ENCODE measurements around the gene S100A9. TPM values are rescaled to one million over a fixed set of nuclear protein-coding genes. Genes with fewer than 3 reads are reported as not detected.
A peak's percentile ranks its signal among the peaks of the same experiment; 100 is the strongest.
"Not testable (repeated sequence)": the region's sequence is repeated elsewhere in the genome, so short reads cannot be mapped to it uniquely, and the experiment has no call there.

The S100A9 gene
- total RNA-seq, 1 experiment from 2014 or later = not detected

GRCh38 chr1:153395776-153396175 is 38.1 kb downstream of the S100A9 start:
- DNase-seq (ENCODE audit: low read depth) = no peak
- in situ Hi-C loops (cut with HindIII; ENCODE audit: low pct_unique_long_range_greater_than_20kb, low sequenced_read_pairs) = no loop called here

- in situ Hi-C loops (cut with HindIII; ENCODE audit: low pct_unique_long_range_greater_than_20kb, low sequenced_read_pairs) = no loop called here
- DNase-seq (ENCODE audit: low read depth) = no peak
Observed at GRCh38 chr1:153396461-153396860, 38.8 kb downstream of the S100A9 start.

- no peak for DNase-seq (ENCODE audit: low read depth)
- in situ Hi-C loops (cut with HindIII; ENCODE audit: low pct_unique_long_range_greater_than_20kb, low sequenced_read_pairs) = no loop called here
Observed at GRCh38 chr1:153397051-153397923, 39.6 kb downstream of the S100A9 start.

DNA sequence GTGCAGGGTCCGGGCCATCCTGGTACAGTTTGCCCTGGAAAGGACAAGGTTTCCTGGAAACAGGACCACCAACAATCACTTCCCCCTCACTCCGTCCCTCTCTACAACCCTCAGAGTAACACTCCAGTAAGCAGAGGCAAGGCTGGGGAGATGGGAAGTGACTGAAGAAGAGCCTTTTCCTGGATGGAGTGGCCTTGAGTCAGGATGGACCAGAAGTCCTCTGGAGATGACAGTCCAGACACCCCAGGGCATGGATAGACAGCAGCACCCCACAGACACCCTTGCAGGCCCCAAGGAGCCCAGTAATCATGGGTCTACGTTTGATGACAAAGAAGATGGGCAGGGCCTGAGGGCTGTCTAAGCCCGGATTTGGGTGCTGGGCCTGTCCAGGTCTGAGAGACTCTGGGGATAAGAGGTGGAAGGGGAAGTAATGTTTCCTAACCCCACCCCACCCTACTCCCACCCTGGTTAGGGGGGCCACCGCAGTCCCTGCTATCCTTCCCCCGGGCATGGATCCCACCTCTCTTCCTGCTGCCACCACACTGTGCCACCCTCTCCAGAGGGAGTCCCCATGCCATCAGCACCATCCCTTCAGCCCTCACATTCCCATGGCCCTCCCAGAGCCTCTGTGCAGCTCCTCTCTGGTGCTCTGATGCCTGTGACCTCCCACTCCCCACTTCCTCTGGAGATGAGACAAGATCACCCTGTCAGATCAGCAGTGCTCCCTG is 40.4 kb downstream of the S100A9 start:
- in situ Hi-C loops (cut with HindIII; ENCODE audit: low pct_unique_long_range_greater_than_20kb, low sequenced_read_pairs) = no loop called here
- DNase-seq (ENCODE audit: low read depth) = no peak

- in situ Hi-C loops (cut with HindIII; ENCODE audit: low pct_unique_long_range_greater_than_20kb, low sequenced_read_pairs) = no loop called here
- no peak for DNase-seq (ENCODE audit: low read depth)
Observed at GRCh38 chr1:153399401-153400055, 41.9 kb downstream of the S100A9 start.

- in situ Hi-C loops (cut with HindIII; ENCODE audit: low pct_unique_long_range_greater_than_20kb, low sequenced_read_pairs) = no loop called here
- no peak for DNase-seq (ENCODE audit: low read depth)
Observed at GRCh38 chr1:153400244-153400643, 42.6 kb downstream of the S100A9 start.

- in situ Hi-C loops (cut with HindIII; ENCODE audit: low pct_unique_long_range_greater_than_20kb, low sequenced_read_pairs) = no loop called here
- DNase-seq (ENCODE audit: low read depth) = no peak
Observed at GRCh38 chr1:153401461-153401860, 43.8 kb downstream of the S100A9 start.

DNA sequence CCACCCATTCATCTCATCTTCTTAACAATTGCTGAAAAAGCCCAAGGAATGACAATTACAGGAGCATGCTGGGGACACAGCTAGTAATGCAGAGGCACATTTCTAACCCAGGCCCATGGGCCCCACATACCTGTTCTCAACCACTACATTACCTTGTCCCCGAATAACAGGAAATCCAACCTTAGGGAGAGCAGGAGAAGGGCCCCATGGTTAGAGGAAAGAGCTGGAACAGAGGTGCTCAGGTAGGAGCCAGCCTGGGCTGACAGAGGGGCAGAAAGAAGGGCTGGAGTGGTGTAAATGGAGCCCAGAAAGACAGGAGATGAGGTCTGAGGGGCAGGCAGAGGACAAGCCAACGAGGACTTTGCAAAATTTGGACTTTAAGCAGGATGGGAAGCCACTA is 44.6 kb downstream of the S100A9 start:
- in situ Hi-C loops (cut with HindIII; ENCODE audit: low pct_unique_long_range_greater_than_20kb, low sequenced_read_pairs) = no loop called here
- DNase-seq (ENCODE audit: low read depth) = no peak

- DNase-seq (ENCODE audit: low read depth) = no peak
- in situ Hi-C loops (cut with HindIII; ENCODE audit: low pct_unique_long_range_greater_than_20kb, low sequenced_read_pairs) = no loop called here
Observed at GRCh38 chr1:153403421-153404085, 45.9 kb downstream of the S100A9 start.

DNA sequence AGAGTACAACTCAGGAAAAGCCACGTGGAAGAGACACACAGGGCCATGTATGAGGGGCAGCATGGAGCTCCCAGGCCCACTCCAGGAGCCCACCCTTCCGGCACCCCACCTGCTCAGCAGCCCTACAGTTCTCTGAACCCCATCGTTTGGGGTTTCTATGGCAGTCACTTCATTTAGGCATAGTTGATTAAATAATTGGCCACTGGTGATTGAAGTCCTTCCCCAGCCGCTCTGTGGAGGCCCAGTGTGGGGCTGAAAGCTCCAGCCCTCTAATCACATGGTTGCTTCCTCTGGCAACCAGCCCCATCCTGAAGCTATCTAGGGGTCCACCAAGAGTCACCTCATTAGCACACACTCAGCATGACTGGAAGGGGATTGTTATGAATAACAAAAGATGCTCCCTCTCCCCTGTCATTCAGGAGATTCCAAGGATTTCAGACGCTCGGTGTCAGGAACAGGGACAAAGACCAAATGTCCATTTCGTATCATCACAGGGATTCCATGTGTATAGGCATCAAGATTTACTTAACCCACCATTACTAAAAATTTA is 46.5 kb downstream of the S100A9 start:
- no peak for DNase-seq (ENCODE audit: low read depth)
- in situ Hi-C loops (cut with HindIII; ENCODE audit: low pct_unique_long_range_greater_than_20kb, low sequenced_read_pairs) = no loop called here

- DNase-seq (ENCODE audit: low read depth) = peak; percentile 10
- in situ Hi-C loops (cut with HindIII; ENCODE audit: low pct_unique_long_range_greater_than_20kb, low sequenced_read_pairs) = no loop called here
Observed at GRCh38 chr1:153404768-153405167, 47.1 kb downstream of the S100A9 start.

DNA sequence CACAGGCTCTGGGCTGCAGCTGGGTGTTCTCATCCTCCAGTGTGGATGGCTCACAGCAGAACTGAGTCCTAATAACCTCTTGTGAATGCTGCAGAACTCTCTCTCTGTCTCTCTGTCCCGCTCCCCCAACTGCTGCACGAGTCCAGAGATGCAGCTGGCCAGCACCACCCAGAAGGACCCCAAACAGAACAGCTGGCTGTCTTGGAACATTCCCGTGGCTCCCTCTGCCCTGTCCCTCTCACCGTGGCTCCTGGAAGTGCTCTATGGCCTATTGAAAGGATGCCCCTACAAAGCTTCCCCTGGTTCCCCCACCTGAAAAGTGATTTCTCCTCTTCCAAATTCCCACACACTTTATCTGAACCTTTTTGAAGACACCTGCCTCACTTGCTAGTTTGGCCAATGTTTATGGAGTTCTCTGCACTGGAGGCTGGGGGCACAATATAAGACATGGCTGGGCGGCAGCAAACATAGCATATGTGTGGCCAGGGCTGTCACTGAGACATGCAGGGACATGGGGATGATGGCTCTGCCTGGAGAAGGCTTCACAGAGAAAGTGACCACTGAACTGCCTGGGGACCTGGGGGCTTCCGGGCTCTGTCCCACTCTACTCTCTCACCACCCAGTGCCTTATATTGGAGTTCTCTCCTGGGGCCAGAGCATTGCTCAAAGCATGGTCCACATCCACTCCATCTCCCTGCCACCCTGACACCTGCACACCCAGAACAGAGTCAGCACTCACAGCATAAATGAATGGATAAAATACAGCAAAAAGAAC is 48.4 kb downstream of the S100A9 start:
- in situ Hi-C loops (cut with HindIII; ENCODE audit: low pct_unique_long_range_greater_than_20kb, low sequenced_read_pairs); DNase-seq (ENCODE audit: low read depth): not testable (repeated sequence)

GRCh38 chr1:153407274-153407673 is 49.6 kb downstream of the S100A9 start:
- DNase-seq (ENCODE audit: low read depth); in situ Hi-C loops (cut with HindIII; ENCODE audit: low pct_unique_long_range_greater_than_20kb, low sequenced_read_pairs): not testable (repeated sequence)

Other genes starting within 250 kb of the S100A9 start
- gene SPRR2F, start 244.3 kb upstream of the S100A9 start, total RNA-seq (2014; rRNA removed; shearing (Covaris generic); ENCODE audit: low replicate concordance) = not detected in 2 replicates
- gene SPRR2G, start 207.0 kb upstream of the S100A9 start, total RNA-seq (2014; rRNA removed; shearing (Covaris generic); ENCODE audit: low replicate concordance) = not detected in 2 replicates
- gene LELP1, start 154.4 kb upstream of the S100A9 start, total RNA-seq (2014; rRNA removed; shearing (Covaris generic); ENCODE audit: low replicate concordance) = not detected in 2 replicates
- not detected in 2 replicates for gene PRR9, start 140.3 kb upstream of the S100A9 start, total RNA-seq (2014; rRNA removed; shearing (Covaris generic); ENCODE audit: low replicate concordance)
- not detected in 2 replicates for gene LORICRIN, start 98.2 kb upstream of the S100A9 start, total RNA-seq (2014; rRNA removed; shearing (Covaris generic); ENCODE audit: low replicate concordance)
- gene PGLYRP3, start 44.9 kb upstream of the S100A9 start, total RNA-seq (2014; rRNA removed; shearing (Covaris generic); ENCODE audit: low replicate concordance) = not detected in 2 replicates
- not detected in 2 replicates for gene PGLYRP4, start 9.0 kb upstream of the S100A9 start, total RNA-seq (2014; rRNA removed; shearing (Covaris generic); ENCODE audit: low replicate concordance)
- gene S100A12, start 17.8 kb downstream of the S100A9 start, total RNA-seq (2014; rRNA removed; shearing (Covaris generic); ENCODE audit: low replicate concordance) = not detected in 2 replicates
- gene S100A8, start 33.2 kb downstream of the S100A9 start, total RNA-seq (2014; rRNA removed; shearing (Covaris generic); ENCODE audit: low replicate concordance) = not detected in 2 replicates
- not detected in 2 replicates for gene S100A7A, start 58.7 kb downstream of the S100A9 start, total RNA-seq (2014; rRNA removed; shearing (Covaris generic); ENCODE audit: low replicate concordance)
- gene S100A7, start 102.8 kb downstream of the S100A9 start, total RNA-seq (2014; rRNA removed; shearing (Covaris generic); ENCODE audit: low replicate concordance) = not detected in 2 replicates
- 1,350 and 1,721 TPM in 2 replicates for gene S100A6, start 178.1 kb downstream of the S100A9 start, total RNA-seq (2014; rRNA removed; shearing (Covaris generic); ENCODE audit: low replicate concordance)
- gene S100A5, start 183.1 kb downstream of the S100A9 start, total RNA-seq (2014; rRNA removed; shearing (Covaris generic); ENCODE audit: low replicate concordance) = not detected in 2 replicates
- gene S100A4, start 188.0 kb downstream of the S100A9 start, total RNA-seq (2014; rRNA removed; shearing (Covaris generic); ENCODE audit: low replicate concordance) = 40.4 and 54.7 TPM in 2 replicates
- gene S100A3, start 191.4 kb downstream of the S100A9 start, total RNA-seq (2014; rRNA removed; shearing (Covaris generic); ENCODE audit: low replicate concordance) = not detected in 2 replicates
- gene S100A2, start 208.0 kb downstream of the S100A9 start, total RNA-seq (2014; rRNA removed; shearing (Covaris generic); ENCODE audit: low replicate concordance) = 10.0 and 24.4 TPM in 2 replicates

All from Caki2 (cell line).